H9 (cell line): ENCODE results near the gene EPB41L5. TPM values are rescaled to one million over a fixed set of nuclear protein-coding genes. Genes with fewer than 3 reads are reported as not detected.

Source experiments
- DNase-seq: peaks from one replicate; pipeline ENCODE4 v3.0.0-alpha.2; 2017
- H2AFZ ChIP-seq: one replicate; pipeline ENCODE4 v1.6.1; 2013; ENCODE audit warnings: mild to moderate bottlenecking, low read length, control low read depth, moderate library complexity
- H2AK5ac ChIP-seq: 2 replicates; pipeline ENCODE4 v1.6.1; 2013; ENCODE audit warnings: low read length, control low read depth, mixed read lengths; ENCODE audit not compliant: insufficient read length
- H2BK120ac ChIP-seq: one replicate; pipeline ENCODE4 v1.6.1; 2013; ENCODE audit warnings: low read depth, mild to moderate bottlenecking, low read length, control low read depth, inconsistent platforms; ENCODE audit not compliant: poor library complexity, severe bottlenecking
- H2BK12ac ChIP-seq: 2 replicates; pipeline ENCODE4 v1.6.1; 2013; ENCODE audit warnings: low read length, control low read depth, mixed read lengths, low read depth; ENCODE audit not compliant: insufficient read length
- H2BK15ac ChIP-seq: 2 replicates; pipeline ENCODE4 v1.6.1; 2013; ENCODE audit warnings: low read depth, low read length, control low read depth
- H2BK20ac ChIP-seq: one replicate; pipeline ENCODE4 v1.6.1; 2013; ENCODE audit warnings: low read depth, mild to moderate bottlenecking, low read length, control low read depth, inconsistent platforms; ENCODE audit not compliant: poor library complexity, severe bottlenecking
- H2BK5ac ChIP-seq: 2 replicates; pipeline ENCODE4 v1.6.1; 2013; ENCODE audit warnings: low read length, control low read depth, mixed read lengths; ENCODE audit not compliant: insufficient read length
- H3K14ac ChIP-seq: 2 replicates; pipeline ENCODE4 v1.6.1; 2013; ENCODE audit warnings: low read length, control low read depth; ENCODE audit not compliant: insufficient read depth
- H3K18ac ChIP-seq: 2 replicates; pipeline ENCODE4 v1.6.1; 2013; ENCODE audit warnings: low read depth, mild to moderate bottlenecking, mixed read lengths, low read length, control low read depth; ENCODE audit not compliant: insufficient read length
- H3K23ac ChIP-seq: 2 replicates; pipeline ENCODE4 v1.6.1; 2013; ENCODE audit warnings: low read length, control low read depth, mixed read lengths, low read depth; ENCODE audit not compliant: insufficient read length
- H3K23me2 ChIP-seq: 2 replicates; pipeline ENCODE4 v1.6.1; 2013; ENCODE audit warnings: low read depth, mild to moderate bottlenecking, mixed read lengths, low read length, control low read depth; ENCODE audit not compliant: insufficient read length, poor library complexity, severe bottlenecking
- H3K27ac ChIP-seq: 2 replicates; pipeline ENCODE4 v1.5.1; 2013; ENCODE audit warnings: low read length, control low read depth, mixed read lengths, low read depth; ENCODE audit not compliant: insufficient read length
- H3K27me3 ChIP-seq: 2 replicates; pipeline ENCODE4 v1.6.1; 2013; ENCODE audit warnings: low read length, control low read depth, inconsistent platforms; ENCODE audit not compliant: insufficient read depth
- H3K4ac ChIP-seq: 2 replicates; pipeline ENCODE4 v1.6.1; 2013; ENCODE audit warnings: low read depth, mild to moderate bottlenecking, control low read depth, inconsistent platforms, low read length, moderate library complexity
- H3K4me1 ChIP-seq: 2 replicates; pipeline ENCODE4 v1.6.1; 2013; ENCODE audit warnings: low read length, control low read depth, inconsistent platforms; ENCODE audit not compliant: insufficient read depth
- H3K4me2 ChIP-seq: 2 replicates; pipeline ENCODE4 v1.6.1; 2013; ENCODE audit warnings: low read length, control low read depth, mixed read lengths; ENCODE audit not compliant: insufficient read length, insufficient read depth
- H3K56ac ChIP-seq: 2 replicates; pipeline ENCODE4 v1.6.1; 2013; ENCODE audit warnings: low read depth, mild to moderate bottlenecking, mixed read lengths, low read length, control low read depth; ENCODE audit not compliant: insufficient read length
- H3K79me1 ChIP-seq: 2 replicates; pipeline ENCODE4 v1.6.1; 2013; ENCODE audit warnings: low read depth, mild to moderate bottlenecking, moderate library complexity, low read length, control low read depth, inconsistent platforms; ENCODE audit not compliant: insufficient read depth, poor library complexity, severe bottlenecking
- H3K79me2 ChIP-seq: 2 replicates; pipeline ENCODE4 v1.6.1; 2013; ENCODE audit warnings: low read length, control low read depth, inconsistent platforms; ENCODE audit not compliant: insufficient read depth
- H3K9ac ChIP-seq: 2 replicates; pipeline ENCODE4 v1.6.1; 2013; ENCODE audit warnings: low read length, control low read depth, mixed read lengths; ENCODE audit not compliant: insufficient read length; ENCODE audit errors: extremely low read depth
- H3K9me3 ChIP-seq: one replicate; pipeline ENCODE4 v1.6.1; 2013; ENCODE audit warnings: low read depth, low read length, inconsistent platforms; ENCODE audit not compliant: control insufficient read depth
- H3T11ph ChIP-seq: one replicate; pipeline ENCODE4 v1.6.1; 2013; ENCODE audit warnings: mild to moderate bottlenecking, low read length, control low read depth, inconsistent platforms
- H4K20me1 ChIP-seq: one replicate; pipeline ENCODE4 v1.6.1; 2013; ENCODE audit not compliant: control insufficient read depth, insufficient read length, insufficient read depth
- H4K5ac ChIP-seq: 2 replicates; pipeline ENCODE4 v1.6.1; 2013; ENCODE audit warnings: low read depth, mild to moderate bottlenecking, mixed read lengths, low read length, control low read depth; ENCODE audit not compliant: insufficient read length
- H4K8ac ChIP-seq: replicated peaks from 2 replicates; pipeline ENCODE4 v1.6.1; 2013; ENCODE audit warnings: low read length, control low read depth, mixed read lengths, low read depth; ENCODE audit not compliant: insufficient read length
- H4K91ac ChIP-seq: 2 replicates; pipeline ENCODE4 v1.6.1; 2013; ENCODE audit warnings: low read depth, mild to moderate bottlenecking, moderate library complexity, mixed read lengths, low read length, control low read depth; ENCODE audit not compliant: insufficient read length
- H3K27ac Mint-ChIP-seq, 3 experiments: 2 replicates in 2 of 3; 3 replicates in 1 of 3; pipeline ENCODE4 v1.8.0; 2020 to 2021; ENCODE audit warnings: mixed read lengths in 3 of 3, mild to moderate bottlenecking in 1 of 3, moderate library complexity in 1 of 3
- H3K27me3 Mint-ChIP-seq: 2 replicates; pipeline ENCODE4 v1.8.0; 2021; ENCODE audit warnings: low read depth, mild to moderate bottlenecking, moderate library complexity, mixed read lengths
- H3K36me3 Mint-ChIP-seq, 3 experiments: 2 replicates in 2 of 3; 3 replicates in 1 of 3; pipeline ENCODE4 v1.8.0; 2020 to 2021; ENCODE audit warnings: low read depth in 3 of 3, mixed read lengths in 3 of 3; ENCODE audit not compliant: insufficient read depth in 1 of 3
- H3K4me1 Mint-ChIP-seq, 2 experiments: 2 replicates each; pipeline ENCODE4 v1.8.0; 2020; ENCODE audit warnings: mixed read lengths in 2 of 2
- H3K4me3 Mint-ChIP-seq, 2 experiments: 2 replicates in 1 of 2; 3 replicates in 1 of 2; pipeline ENCODE4 v1.8.0; 2020 to 2021; ENCODE audit warnings: mild to moderate bottlenecking in 2 of 2, mixed read lengths in 2 of 2, moderate library complexity in 1 of 2
- H3K9me3 Mint-ChIP-seq, 2 experiments: 2 replicates in 1 of 2; 3 replicates in 1 of 2; pipeline ENCODE4 v1.8.0; 2020; ENCODE audit warnings: mild to moderate bottlenecking in 2 of 2, mixed read lengths in 2 of 2, moderate library complexity in 1 of 2
- WGBS: extraction: QIAGEN DNeasy Blood & Tissue Kit; methylation state at CpG from one replicate; pipeline ENCODE4 v1.1.7; 2013; ENCODE audit warnings: missing lambda C conversion rate, low lambda C conversion rate, mixed read lengths; ENCODE audit not compliant: insufficient read length; ENCODE audit errors: extremely low coverage; 5-methylcytosine and 5-hydroxymethylcytosine counted together
- total RNA-seq: library from RNA; stranded (reverse); gene quantifications from 2 replicates; pipeline ENCODE4 v1.2.1, GENCODE V29; 2021
- TF ChIP-seq, protein P1 (sequence below): fragments of 200-600 bp; sonication (generic); conservative IDR thresholded peaks from 3 replicates; pipeline ENCODE4 v1.8.0; 2021; ENCODE audit warnings: antibody characterized with exemption, mild to moderate bottlenecking

EPB41L5 gene
- total RNA-seq, 1 experiment from 2014 or later, result 40.4 TPM

DNA sequence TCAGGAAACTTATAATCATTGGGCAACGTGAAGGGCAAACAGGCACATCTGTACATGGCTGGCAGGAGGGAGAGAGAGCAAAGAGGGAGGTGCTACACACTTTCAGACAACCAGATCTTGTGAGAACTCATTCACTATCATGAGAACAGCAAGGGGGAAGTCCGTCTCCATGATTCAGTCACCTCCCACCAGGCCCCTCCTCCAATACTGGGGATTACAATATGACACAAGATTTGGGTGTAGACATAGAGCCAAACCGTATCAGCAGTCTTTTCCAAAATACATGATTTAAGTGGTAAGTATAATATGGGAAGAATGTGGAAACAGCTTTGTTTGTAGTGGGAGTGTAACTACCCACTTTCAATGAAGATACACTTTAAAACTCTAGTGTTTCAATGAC is 65.0 kb downstream of the EPB41L5 start:
- Histone ChIP-seq H2BK120ac (no peak overlapping the region), H3K27me3 (no peaks in the 10 kb centered on the region), H3K56ac (no peak overlapping the region), H4K8ac (no peak overlapping the region), H3K9me3 (no peaks in the 10 kb centered on the region), H3K23me2 (no peaks in the 10 kb centered on the region), H4K20me1 (no peaks in the 10 kb centered on the region), H2BK20ac (no peak overlapping the region), H3K18ac (no peak overlapping the region), H3K14ac (no peak overlapping the region), H3K4ac (no peak overlapping the region), H3K4me1 (no peaks in the 10 kb centered on the region), H2AFZ (no peak overlapping the region), H2BK15ac (no peak overlapping the region), H2BK5ac (no peak overlapping the region), H2BK12ac (no peak overlapping the region), H4K91ac (no peak overlapping the region), H3K23ac (no peak overlapping the region), H3T11ph (no peak overlapping the region), H3K27ac (no peak overlapping the region), H3K79me2 (no peaks in the 10 kb centered on the region), H4K5ac (no peak overlapping the region), H3K4me2 (no peak overlapping the region), H3K9ac (no peak overlapping the region), H2AK5ac (no peak overlapping the region), H3K79me1 (no peaks in the 10 kb centered on the region)
- Mint-ChIP-seq H3K9me3 (peaks cover 7 to 9% of the 10 kb centered on the region in 2 experiments; a peak in 3 of 5 replicates), H3K4me1 (no peaks in the 10 kb centered on the region), H3K27me3 (no peaks in the 10 kb centered on the region), H3K4me3 (no peak overlapping the region), H3K27ac (no peak overlapping the region), H3K36me3 (peaks cover 22 to 43% (median 39%) of the 10 kb centered on the region in 3 experiments)
- WGBS, result no CpG with 5 or more reads among the region's 3 CpGs
- TF ChIP-seq, protein P1, sequence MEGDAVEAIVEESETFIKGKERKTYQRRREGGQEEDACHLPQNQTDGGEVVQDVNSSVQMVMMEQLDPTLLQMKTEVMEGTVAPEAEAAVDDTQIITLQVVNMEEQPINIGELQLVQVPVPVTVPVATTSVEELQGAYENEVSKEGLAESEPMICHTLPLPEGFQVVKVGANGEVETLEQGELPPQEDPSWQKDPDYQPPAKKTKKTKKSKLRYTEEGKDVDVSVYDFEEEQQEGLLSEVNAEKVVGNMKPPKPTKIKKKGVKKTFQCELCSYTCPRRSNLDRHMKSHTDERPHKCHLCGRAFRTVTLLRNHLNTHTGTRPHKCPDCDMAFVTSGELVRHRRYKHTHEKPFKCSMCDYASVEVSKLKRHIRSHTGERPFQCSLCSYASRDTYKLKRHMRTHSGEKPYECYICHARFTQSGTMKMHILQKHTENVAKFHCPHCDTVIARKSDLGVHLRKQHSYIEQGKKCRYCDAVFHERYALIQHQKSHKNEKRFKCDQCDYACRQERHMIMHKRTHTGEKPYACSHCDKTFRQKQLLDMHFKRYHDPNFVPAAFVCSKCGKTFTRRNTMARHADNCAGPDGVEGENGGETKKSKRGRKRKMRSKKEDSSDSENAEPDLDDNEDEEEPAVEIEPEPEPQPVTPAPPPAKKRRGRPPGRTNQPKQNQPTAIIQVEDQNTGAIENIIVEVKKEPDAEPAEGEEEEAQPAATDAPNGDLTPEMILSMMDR, result no peak
- DNase-seq, result no peak
